Testis (tissue), 3 donors: ENCODE measurements around the gene BABAM2. TPM values are rescaled to one million over a fixed set of nuclear protein-coding genes. Genes with fewer than 3 reads are reported as not detected.

Experiments
- DNase-seq: peaks from one replicate; pipeline ENCODE4 v3.0.0-alpha.2; 2019
- H3K27ac ChIP-seq, 2 donors: fragments of 200-600 bp; sonication (generic); one replicate each; pipeline ENCODE4 v1.5.1; 2019
- H3K27me3 ChIP-seq: fragments of 200-600 bp; sonication (generic); one replicate; pipeline ENCODE4 v1.5.1; 2019
- H3K36me3 ChIP-seq: fragments of 200-600 bp; sonication (generic); one replicate; pipeline ENCODE4 v1.5.1; 2017; ENCODE audit warnings: low read depth; ENCODE audit errors: missing control alignments
- H3K4me1 ChIP-seq: fragments of 200-600 bp; sonication (generic); one replicate; pipeline ENCODE4 v1.5.1; 2019
- H3K4me3 ChIP-seq, 2 donors: fragments of 200-600 bp; sonication (generic); one replicate each; pipeline ENCODE4 v1.5.1; 2017 to 2019
- H3K9me3 ChIP-seq: fragments of 200-600 bp; sonication (generic); one replicate; pipeline ENCODE4 v1.5.1; 2017
- POLR2A ChIP-seq: fragments of 450-650 bp; IDR thresholded peaks from one replicate; pipeline ENCODE4 v1.6.1; 2017; ENCODE audit warnings: antibody characterized with exemption, mild to moderate bottlenecking, moderate library complexity
- WGBS, 2 donors: methylation state at CpG; one replicate each; pipeline ENCODE4 v1.1.5; 2018; 5-methylcytosine and 5-hydroxymethylcytosine counted together
- intact Hi-C: fragments of 100-400 bp; cut with DNase I; formaldehyde crosslinking; loops from one replicate; pipeline ENCODE4 v1.15.1; 2023; ENCODE audit warnings: low total_unique reads
- polyA plus RNA-seq: library from polyadenylated mRNA; stranded (reverse); fragments of 350-450 nt; fragmentation: Illumina TruSeq; extraction: RNeasy Lipid Tissue Mini Kit (QIAGEN cat#74804); gene quantifications from one replicate; pipeline ENCODE4 v1.2.3, GENCODE V29; 2014; ENCODE audit warnings: low read depth, low replicate concordance; ENCODE audit not compliant: insufficient read depth
- total RNA-seq, 2 donors: library from RNA; depleted of rRNA; stranded (reverse); fragments of >200 nt; gene quantifications; one replicate each; pipeline ENCODE4 v1.2.3, GENCODE V29; 2016
- TF ChIP-seq, protein P1 (sequence below), 3 experiments: fragments of 450-650 bp in 2 of 3; fragments of 200-600 bp in 1 of 3; sonication (generic) in 1 of 3; IDR thresholded peaks; one replicate each; pipeline ENCODE4 v1.5.1; 2016 to 2019; ENCODE audit warnings: antibody characterized with exemption in 3 of 3, mild to moderate bottlenecking in 2 of 3, moderate library complexity in 1 of 3

BABAM2 gene
- total and polyA plus RNA-seq, 3 donors from 2014 or later = 49.2 to 70.6 (median 59.1) TPM

DNA sequence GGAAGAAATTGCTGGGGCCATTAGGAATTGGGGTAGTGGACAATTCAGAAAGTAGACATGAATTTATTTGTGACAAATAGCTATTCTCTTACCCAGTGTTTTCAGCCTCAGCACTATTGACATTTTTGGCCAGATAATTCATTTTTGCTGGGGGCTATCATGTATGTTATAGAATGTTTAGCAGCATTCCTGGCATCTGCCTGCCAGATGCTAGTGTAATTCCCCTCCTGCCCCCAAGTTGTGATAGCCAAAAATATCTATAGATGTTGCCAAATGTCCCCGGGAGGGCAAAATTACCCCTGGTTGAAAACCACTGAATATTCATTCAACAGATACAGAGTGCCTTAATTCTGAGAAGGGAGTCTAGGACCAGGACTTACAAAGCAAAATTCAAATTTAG is 183.6 kb downstream of the BABAM2 start:
- H3K4me3 ChIP-seq = no peak overlapping the region
- intact Hi-C loops = no loop called here
- no peaks in the 10 kb centered on the region for H3K4me1 ChIP-seq
- H3K27me3 ChIP-seq = no peaks in the 10 kb centered on the region
- no peaks in the 10 kb centered on the region for H3K36me3 ChIP-seq
- no peaks in the 10 kb centered on the region for H3K9me3 ChIP-seq
- no peak overlapping the region for H3K27ac ChIP-seq
- no peak for DNase-seq
- TF ChIP-seq POLR2A = no peak
- TF ChIP-seq, protein P1, sequence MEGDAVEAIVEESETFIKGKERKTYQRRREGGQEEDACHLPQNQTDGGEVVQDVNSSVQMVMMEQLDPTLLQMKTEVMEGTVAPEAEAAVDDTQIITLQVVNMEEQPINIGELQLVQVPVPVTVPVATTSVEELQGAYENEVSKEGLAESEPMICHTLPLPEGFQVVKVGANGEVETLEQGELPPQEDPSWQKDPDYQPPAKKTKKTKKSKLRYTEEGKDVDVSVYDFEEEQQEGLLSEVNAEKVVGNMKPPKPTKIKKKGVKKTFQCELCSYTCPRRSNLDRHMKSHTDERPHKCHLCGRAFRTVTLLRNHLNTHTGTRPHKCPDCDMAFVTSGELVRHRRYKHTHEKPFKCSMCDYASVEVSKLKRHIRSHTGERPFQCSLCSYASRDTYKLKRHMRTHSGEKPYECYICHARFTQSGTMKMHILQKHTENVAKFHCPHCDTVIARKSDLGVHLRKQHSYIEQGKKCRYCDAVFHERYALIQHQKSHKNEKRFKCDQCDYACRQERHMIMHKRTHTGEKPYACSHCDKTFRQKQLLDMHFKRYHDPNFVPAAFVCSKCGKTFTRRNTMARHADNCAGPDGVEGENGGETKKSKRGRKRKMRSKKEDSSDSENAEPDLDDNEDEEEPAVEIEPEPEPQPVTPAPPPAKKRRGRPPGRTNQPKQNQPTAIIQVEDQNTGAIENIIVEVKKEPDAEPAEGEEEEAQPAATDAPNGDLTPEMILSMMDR (IDR thresholded peaks at IDR 0.05) = no peak
- 85 to 93% methylated on average over 1 of the region's 1 CpG for WGBS, 2 donors

DNA sequence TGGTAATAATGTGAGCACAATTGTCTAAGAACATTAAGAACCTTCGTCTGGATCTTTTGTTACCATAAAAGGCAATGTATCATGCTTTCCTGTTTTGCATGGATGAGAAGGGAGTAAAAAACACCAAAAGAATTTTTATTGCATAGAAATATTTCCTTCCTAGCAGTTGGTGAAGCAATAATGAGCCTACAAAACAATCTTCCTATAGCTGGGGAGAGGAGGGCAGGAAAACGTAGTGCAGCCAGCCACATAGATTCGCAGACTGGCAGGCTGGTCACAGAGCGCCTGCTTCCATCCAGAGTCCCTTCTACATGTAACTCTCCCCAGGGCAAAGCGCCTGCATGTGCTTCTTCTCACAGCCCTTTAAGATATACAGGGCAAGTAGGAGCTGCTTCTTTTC is 190.4 kb downstream of the BABAM2 start:
- 45 to 52% methylated on average over 5 of the region's 5 CpGs for WGBS, 2 donors
- Histone ChIP-seq H3K9me3 (no peaks in the 10 kb centered on the region), H3K27me3 (no peaks in the 10 kb centered on the region), H3K36me3 (no peaks in the 10 kb centered on the region), H3K4me3 (no peak overlapping the region), H3K4me1 (peaks cover 6% of the 10 kb centered on the region), H3K27ac (peak overlapping the region; percentile 35 to 89)
- intact Hi-C loops = no loop called here
- DNase-seq = peak; percentile 16
- TF ChIP-seq POLR2A = no peak
- TF ChIP-seq, protein P1 (IDR thresholded peaks at IDR 0.05) = no peak

DNA sequence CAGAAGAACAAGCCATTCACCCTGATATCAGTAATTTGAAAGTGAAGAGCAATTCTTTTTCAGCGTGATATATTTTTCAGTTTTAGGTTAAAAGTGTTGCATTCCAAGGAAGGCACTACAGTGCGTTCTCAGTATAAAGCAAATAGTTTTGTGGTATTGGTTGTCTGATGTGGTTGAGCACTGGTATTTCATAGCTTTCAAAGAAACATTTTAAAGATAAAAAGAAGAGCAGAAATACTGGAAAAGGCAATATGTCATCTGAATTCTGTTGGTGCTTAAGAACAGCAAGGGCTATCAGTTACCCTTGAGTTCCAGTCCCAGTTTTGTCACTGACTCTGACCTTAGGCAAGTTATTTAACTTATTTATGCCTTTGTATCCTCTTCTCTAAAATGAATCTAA is 191.6 kb downstream of the BABAM2 start:
- Histone ChIP-seq H3K4me1 (peaks cover 9% of the 10 kb centered on the region), H3K27me3 (no peaks in the 10 kb centered on the region), H3K36me3 (no peaks in the 10 kb centered on the region), H3K4me3 (no peak overlapping the region), H3K9me3 (no peaks in the 10 kb centered on the region), H3K27ac (no peak overlapping the region)
- no peak for TF ChIP-seq POLR2A
- TF ChIP-seq, protein P1 (IDR thresholded peaks at IDR 0.05) = no peak
- intact Hi-C loops = no loop called here
- 74 to 79% methylated on average over 2 of the region's 2 CpGs for WGBS, 2 donors
- DNase-seq = no peak

DNA sequence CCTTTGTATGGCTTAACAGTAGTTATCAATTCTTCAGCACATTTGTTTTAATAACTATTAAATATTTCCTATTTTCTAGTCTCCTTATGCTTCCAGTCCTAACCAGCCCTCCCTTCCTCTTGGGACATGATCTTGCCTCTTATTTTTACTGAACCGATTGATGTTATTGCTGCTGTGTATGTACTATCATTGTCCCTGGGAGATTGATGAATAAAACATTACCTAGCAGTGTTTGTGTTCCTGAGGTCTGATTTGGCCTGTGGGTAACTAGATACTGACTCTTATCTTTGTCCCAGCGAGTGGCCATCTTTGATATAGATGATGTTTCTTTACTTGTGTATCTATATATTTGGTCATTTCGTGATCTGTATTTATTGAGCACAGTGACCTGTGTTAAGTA is 192.9 kb downstream of the BABAM2 start:
- Histone ChIP-seq H3K4me1 (peaks cover 9% of the 10 kb centered on the region), H3K9me3 (no peaks in the 10 kb centered on the region), H3K36me3 (no peaks in the 10 kb centered on the region), H3K27ac (no peak overlapping the region), H3K27me3 (no peaks in the 10 kb centered on the region), H3K4me3 (no peak overlapping the region)
- 93% methylated on average over 3 of the region's 3 CpGs for WGBS, 2 donors
- intact Hi-C loops = no loop called here
- TF ChIP-seq POLR2A = no peak
- no peak for DNase-seq

DNA sequence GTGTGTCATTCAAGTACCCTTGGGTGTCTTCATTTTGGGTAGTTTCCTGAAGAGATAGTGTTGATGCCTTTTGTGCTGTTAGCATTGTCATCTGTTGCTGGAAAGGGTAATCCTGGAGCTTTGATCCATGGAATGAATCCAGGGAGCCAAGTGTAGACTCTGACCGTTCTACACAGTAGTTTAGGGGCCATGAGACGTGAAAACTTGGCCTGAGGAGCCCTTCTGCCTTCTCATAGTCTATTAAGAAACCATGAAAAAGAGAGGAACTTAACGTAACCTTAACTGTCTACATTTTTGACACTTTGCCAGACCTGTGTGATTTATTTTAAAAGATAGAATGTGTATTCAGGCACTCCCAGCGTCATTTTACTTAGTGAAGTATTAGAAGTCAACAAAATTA is 194.0 kb downstream of the BABAM2 start:
- Histone ChIP-seq H3K27ac (no peak overlapping the region), H3K4me1 (peaks cover 9% of the 10 kb centered on the region), H3K9me3 (no peaks in the 10 kb centered on the region), H3K27me3 (no peaks in the 10 kb centered on the region), H3K4me3 (no peak overlapping the region), H3K36me3 (no peaks in the 10 kb centered on the region)
- intact Hi-C loops = no loop called here
- DNase-seq = no peak
- 32 to 40% methylated on average over 4 of the region's 4 CpGs for WGBS, 2 donors
- TF ChIP-seq POLR2A = no peak
- TF ChIP-seq, protein P1 (IDR thresholded peaks at IDR 0.05) = no peak
